HG02981 (cell line): ENCODE measurements around the gene OAS3.
"Not testable (repeated sequence)": the region's sequence is repeated elsewhere in the genome, so short reads cannot be mapped to it uniquely, and the experiment has no call there.

Source experiments
- ATAC-seq: cut with Tn5 transposase; IDR thresholded peaks from one replicate; pipeline ENCODE4 v1.9.1; 2021; ENCODE audit warnings: mild to moderate bottlenecking, moderate library complexity; ENCODE audit not compliant: unreplicated experiment

OAS3 gene

GRCh38 chr12:112937741-112938719 is at the start of gene OAS3:
Gene OAS3, plus strand, starts transcription at chr12:112938474. Its CDS starts 57 bp downstream, at chr12:112938531.
- peak; percentile 46 for ATAC-seq

GRCh38 chr12:112891093-112892024 is 46.9 kb upstream of the OAS3 start:
- ATAC-seq = no peak

- ATAC-seq = no peak
Observed at GRCh38 chr12:112892856-112893255, 45.4 kb upstream of the OAS3 start.

- ATAC-seq = no peak
Observed at GRCh38 chr12:112894128-112894527, 44.1 kb upstream of the OAS3 start.

- no peak for ATAC-seq
Observed at GRCh38 chr12:112898380-112898779, 39.9 kb upstream of the OAS3 start.

- no peak for ATAC-seq
Observed at GRCh38 chr12:112900298-112901145, 37.8 kb upstream of the OAS3 start.

- ATAC-seq = no peak
Observed at GRCh38 chr12:112901271-112901670, 37.0 kb upstream of the OAS3 start.

GRCh38 chr12:112904571-112904970 is 33.7 kb upstream of the OAS3 start:
- no peak for ATAC-seq

- ATAC-seq = no peak
Observed at GRCh38 chr12:112905451-112906089, 32.7 kb upstream of the OAS3 start.

GRCh38 chr12:112906712-112907414 is 31.4 kb upstream of the OAS3 start, which contains the start of gene OAS1:
Gene OAS1, plus strand, starts transcription at chr12:112906962. Its CDS starts 78 bp downstream, at chr12:112907040.
- ATAC-seq = peak; percentile 85

GRCh38 chr12:112907415-112908157 is 30.7 kb upstream of the OAS3 start:
- ATAC-seq = peak; percentile 50

- ATAC-seq = no peak
Observed at GRCh38 chr12:112908548-112908947, 29.7 kb upstream of the OAS3 start.

GRCh38 chr12:112909693-112910092 is 28.6 kb upstream of the OAS3 start:
- ATAC-seq = no peak

GRCh38 chr12:112913038-112913688 is 25.1 kb upstream of the OAS3 start:
- no peak for ATAC-seq

GRCh38 chr12:112913888-112914287 is 24.4 kb upstream of the OAS3 start:
- ATAC-seq = not testable (repeated sequence)

- ATAC-seq = no peak
Observed at GRCh38 chr12:112916270-112916669, 22.0 kb upstream of the OAS3 start.

- ATAC-seq = no peak
Observed at GRCh38 chr12:112919121-112919520, 19.2 kb upstream of the OAS3 start.

- ATAC-seq = peak; percentile 84
Observed at GRCh38 chr12:112924986-112925385, 13.3 kb upstream of the OAS3 start.
